Measurements from ENCODE around the gene WDR7.

Gene WDR7

GRCh38 chr18:57073501-57074187, 422.5 kb downstream of the WDR7 start:
- DNase-seq (ENCODE audit: low read depth in 1 of 2, low spot score in 1 of 2) = no peak

GRCh38 chr18:57075716-57076400, 424.7 kb downstream of the WDR7 start:
- no peak for DNase-seq (ENCODE audit: low read depth in 1 of 2, low spot score in 1 of 2)

DNA sequence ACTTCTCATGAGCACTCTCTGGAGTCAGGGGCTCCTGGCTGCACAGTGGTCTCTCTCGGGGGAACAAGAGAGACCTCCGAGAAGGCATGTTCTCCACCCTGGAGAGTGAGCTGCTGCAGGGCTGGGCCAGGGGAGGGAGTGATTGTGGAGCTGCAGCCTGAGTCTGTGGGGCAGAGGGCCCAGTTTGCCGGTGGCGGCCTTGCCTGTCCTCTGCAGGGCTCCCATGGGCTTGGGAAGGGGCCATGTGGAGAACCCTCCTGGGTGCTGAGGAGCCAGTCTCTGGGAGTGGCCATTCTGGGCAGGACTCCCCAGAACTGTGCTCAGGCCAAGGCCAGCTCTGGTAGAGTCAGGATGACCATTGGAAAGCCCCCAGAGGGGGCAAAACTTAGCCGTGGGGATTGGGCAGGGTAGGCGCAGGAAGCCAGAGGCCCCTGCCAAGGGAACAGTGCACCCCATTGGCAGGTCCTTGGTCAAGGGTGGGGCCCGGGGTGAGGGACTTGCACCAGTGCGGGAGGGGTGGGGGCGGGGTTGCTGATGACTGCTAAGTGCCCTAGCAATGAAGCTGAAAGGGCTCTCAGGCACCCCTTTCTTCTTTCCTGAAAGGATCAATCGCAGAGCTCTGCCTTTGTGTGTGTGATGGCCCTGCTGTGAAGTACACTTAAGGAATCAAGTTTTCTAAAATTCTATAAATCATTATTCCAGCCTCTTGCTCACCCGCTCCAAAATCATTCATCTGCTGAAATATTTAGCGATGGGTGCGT, 426.0 kb downstream of the WDR7 start:
- DNase-seq (ENCODE audit: low read depth in 1 of 2, low spot score in 1 of 2) = no peak

- no peak for DNase-seq (ENCODE audit: low read depth in 1 of 2, low spot score in 1 of 2)
These were observed 426.8 kb downstream of the WDR7 start for GRCh38 chr18:57077786-57078552.

DNA sequence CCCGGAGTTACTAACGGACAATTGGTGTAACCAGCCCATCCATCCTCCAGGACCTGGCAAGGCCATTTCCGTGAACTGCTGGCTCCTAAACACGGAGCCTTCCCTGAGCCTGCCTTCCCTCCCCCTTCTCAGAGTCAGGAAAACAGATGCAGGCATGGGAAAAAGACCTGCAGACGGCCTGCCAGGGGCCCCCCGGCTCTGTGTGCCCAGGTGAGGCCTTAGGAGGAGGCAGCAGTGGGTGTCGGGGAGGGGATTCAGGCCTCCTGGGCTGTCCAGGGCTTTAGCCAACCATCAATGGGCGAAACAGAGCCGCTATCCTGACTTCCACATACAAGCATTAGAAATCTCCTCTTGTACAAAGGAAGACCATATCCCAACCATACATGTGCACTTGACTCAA, 427.5 kb downstream of the WDR7 start:
- DNase-seq (ENCODE audit: low read depth in 1 of 2, low spot score in 1 of 2) = no peak

DNA sequence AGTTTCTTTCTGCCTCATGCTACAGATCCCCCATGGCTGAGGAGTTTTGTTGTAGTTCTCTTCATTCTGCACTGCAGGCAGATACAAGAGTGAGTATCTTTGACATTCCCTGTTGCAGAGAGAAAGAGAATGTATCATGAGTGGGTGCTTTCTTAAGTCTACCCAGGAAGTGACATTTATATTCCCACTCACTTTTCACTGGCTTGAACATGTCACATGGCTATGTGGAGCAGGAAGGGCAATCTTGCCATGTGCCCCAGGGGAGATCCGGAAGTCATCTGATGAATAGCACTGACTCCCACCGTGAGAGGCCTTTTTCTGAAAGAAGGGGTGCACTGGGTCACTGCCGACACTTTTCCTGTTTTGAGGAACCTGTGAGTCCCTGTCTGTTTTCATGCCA, 429.3 kb downstream of the WDR7 start:
- no peak for DNase-seq (ENCODE audit: low read depth in 1 of 2, low spot score in 1 of 2)

DNA sequence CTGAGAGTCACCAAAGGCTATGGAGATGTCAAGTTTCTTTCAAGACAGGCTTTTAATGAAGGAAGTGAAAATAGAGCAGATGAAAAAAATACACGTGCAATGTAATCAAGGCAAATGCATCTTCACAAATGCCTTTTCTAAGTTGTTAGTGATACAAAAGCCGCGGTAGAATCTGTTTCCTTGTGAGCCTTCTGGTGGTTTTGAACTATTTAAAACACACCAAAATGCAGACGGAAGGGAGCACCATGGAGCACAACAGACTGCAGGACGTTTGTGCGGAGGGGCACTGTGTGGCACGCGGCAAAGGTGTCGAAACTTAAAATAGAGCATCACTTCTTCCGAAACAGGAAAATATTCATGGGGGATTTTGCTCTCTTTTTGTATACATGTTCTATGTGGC, 430.7 kb downstream of the WDR7 start:
- no peak for DNase-seq (ENCODE audit: low read depth in 1 of 2, low spot score in 1 of 2)

- DNase-seq (ENCODE audit: low read depth in 1 of 2, low spot score in 1 of 2) = no peak
These were observed 432.3 kb downstream of the WDR7 start for GRCh38 chr18:57083485-57083884.

- no peak for DNase-seq (ENCODE audit: low read depth in 1 of 2, low spot score in 1 of 2)
These were observed 433.4 kb downstream of the WDR7 start for GRCh38 chr18:57084331-57085271.

GRCh38 chr18:57085371-57085770, 434.2 kb downstream of the WDR7 start:
- no peak for DNase-seq (ENCODE audit: low read depth in 1 of 2, low spot score in 1 of 2)

- no peak for DNase-seq (ENCODE audit: low read depth in 1 of 2, low spot score in 1 of 2)
These were observed 435.0 kb downstream of the WDR7 start for GRCh38 chr18:57086163-57086562.
